ENCODE data around the gene APH1B. TPM values are rescaled to one million over a fixed set of nuclear protein-coding genes. Genes with fewer than 3 reads are reported as not detected.

APH1B gene
- total RNA-seq (2022; extraction: Qiagen RNA extraction; ENCODE audit: low read depth), result 14.1 to 24.3 TPM (median 16.1 TPM) in 5 replicates

GRCh38 chr15:63277038-63277892 is at the start of gene APH1B:
TSS of gene APH1B (plus strand) at chr15:63277605. CDS start at chr15:63277624, 19 bp downstream.

Other genes with a start within 250 kb of the APH1B start
- gene TPM1, start 234.9 kb upstream of the APH1B start, total RNA-seq (2022; extraction: Qiagen RNA extraction; ENCODE audit: low read depth), result 439 to 523 TPM (median 486 TPM) in 5 replicates
- 24.7 to 38.6 TPM (median 25.6 TPM) in 5 replicates for gene LACTB, start 155.7 kb upstream of the APH1B start, total RNA-seq (2022; extraction: Qiagen RNA extraction; ENCODE audit: low read depth)
- gene RPS27L, start 120.1 kb upstream of the APH1B start, total RNA-seq (2022; extraction: Qiagen RNA extraction; ENCODE audit: low read depth), result 402 to 479 TPM (median 408 TPM) in 5 replicates
- gene RAB8B, start 88.0 kb upstream of the APH1B start, total RNA-seq (2022; extraction: Qiagen RNA extraction; ENCODE audit: low read depth), result 8.7 to 25.7 TPM (median 11.9 TPM) in 5 replicates
- 144 to 163 TPM (median 160 TPM) in 5 replicates for gene CA12, start 104.2 kb downstream of the APH1B start, total RNA-seq (2022; extraction: Qiagen RNA extraction; ENCODE audit: low read depth)
- 45.1 to 54.2 TPM (median 45.4 TPM) in 5 replicates for gene USP3, start 227.0 kb downstream of the APH1B start, total RNA-seq (2022; extraction: Qiagen RNA extraction; ENCODE audit: low read depth)